NCI-H1092 treated with DMSO at 0.1 percent for 48 hours (cell line): Measurements from ENCODE around the gene SEL1L3.

Experiments
- DNase-seq: peaks from one replicate; lab custom pipeline; 2025; lab: John Stamatoyannopoulos, UW

SEL1L3 gene

GRCh38 chr4:25749150-25749794 lies 113.5 kb downstream of the SEL1L3 start:
- no peak for DNase-seq

GRCh38 chr4:25743971-25744370 lies 118.8 kb downstream of the SEL1L3 start:
- no peak for DNase-seq

DNA sequence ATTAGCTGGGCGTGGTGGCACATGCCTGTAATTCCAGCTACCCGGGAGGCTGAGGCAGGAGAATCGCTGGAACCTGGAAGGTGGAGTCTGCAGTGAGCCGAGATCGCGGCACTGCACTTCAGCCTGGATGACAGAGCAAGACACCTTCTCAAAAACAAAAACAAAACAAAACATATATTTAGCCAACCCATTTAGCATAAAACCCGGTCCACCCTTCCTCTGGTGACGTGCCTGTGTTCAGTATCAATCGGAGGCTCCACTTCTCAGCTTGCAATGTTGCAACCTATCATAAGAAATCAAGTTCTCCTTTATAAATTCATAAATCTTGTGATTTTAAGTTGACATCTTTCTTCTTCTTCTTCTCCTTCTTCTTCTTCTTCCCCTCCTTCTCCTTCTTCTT lies 133.2 kb downstream of the SEL1L3 start:
- DNase-seq = no peak

GRCh38 chr4:25728886-25729285 lies 133.9 kb downstream of the SEL1L3 start:
- no peak for DNase-seq

DNA sequence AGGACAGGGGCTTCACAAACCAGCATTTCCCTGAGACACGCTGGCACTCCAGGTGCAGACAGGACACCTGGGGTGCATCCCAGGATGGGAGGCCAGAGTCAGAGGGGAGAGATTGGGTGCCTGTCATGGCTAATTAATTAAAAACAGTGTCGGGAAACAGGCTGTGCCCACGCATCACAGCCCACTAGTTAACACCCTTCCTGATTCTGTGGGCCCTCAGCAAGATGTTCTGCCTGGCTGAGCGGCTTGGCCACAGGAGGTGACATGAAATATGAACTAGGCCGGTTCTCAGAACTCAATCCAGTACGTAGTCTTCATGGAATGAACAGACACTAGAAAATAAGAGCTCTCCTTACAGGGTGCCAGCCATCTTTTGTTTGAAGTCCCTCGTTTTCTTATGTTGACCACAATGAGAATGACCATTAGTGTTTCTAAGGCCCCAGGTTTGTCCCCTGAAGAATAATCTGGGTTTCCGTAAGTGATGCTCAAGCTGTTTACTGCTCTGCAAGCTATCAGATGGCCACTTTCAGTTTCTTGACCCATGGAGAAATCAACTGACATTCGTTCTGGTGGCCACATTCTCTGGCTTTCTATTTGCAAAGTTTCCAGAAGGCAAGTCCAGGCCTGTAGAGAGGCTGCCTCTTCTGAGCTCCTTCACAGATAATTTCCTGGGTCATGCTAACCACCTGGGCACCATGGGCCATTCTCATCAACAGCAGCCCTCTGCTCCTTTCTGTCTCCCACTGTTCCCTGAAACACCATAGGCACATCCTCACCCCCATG lies 134.9 kb downstream of the SEL1L3 start:
- no peak for DNase-seq

- DNase-seq = no peak
Measured at GRCh38 chr4:25725870-25726269, 136.9 kb downstream of the SEL1L3 start.

- DNase-seq = no peak
Measured at GRCh38 chr4:25723409-25723808, 139.4 kb downstream of the SEL1L3 start.

DNA sequence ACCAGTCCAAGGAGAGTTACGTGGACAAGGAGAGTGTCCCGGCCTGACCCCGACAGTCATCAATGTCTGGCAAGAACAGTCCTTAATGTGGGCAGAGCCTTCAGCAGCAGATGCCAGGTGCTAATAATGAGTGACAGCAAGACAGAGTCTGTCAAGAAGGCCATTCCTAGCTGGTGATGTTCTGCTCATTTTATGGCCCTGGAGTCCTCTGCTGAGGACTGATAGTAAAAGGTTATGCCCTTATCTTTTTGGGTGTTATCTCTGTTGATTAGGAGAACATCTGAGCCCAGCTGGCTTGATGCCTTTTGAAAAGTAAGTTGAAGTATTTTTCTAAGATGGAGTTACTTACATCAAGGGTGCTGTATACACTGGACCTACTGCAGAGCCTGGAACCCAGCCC lies 139.8 kb downstream of the SEL1L3 start:
- DNase-seq = no peak

- DNase-seq = no peak
Measured at GRCh38 chr4:25713812-25714211, 149.0 kb downstream of the SEL1L3 start.

- DNase-seq = no peak
Measured at GRCh38 chr4:25712611-25713010, 150.2 kb downstream of the SEL1L3 start.

DNA sequence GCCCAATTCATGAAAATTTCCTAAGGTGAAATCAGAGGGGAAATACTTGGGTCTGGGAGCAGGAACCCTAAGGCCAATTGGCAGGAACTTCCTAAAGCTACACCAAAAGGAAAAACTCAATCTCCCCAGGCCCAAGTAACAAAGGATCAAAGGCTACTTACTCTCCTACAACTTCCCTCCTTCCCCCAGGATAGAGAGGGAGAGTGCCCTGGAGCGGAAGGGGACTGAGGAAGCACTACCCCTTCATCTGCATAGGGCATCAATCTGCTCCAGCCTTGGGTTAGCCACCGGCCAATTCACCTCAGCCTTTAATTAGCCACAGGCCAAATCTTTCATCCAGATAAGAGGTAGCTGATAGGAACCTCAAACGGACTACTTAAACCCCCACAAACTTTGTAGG lies 152.2 kb downstream of the SEL1L3 start:
- DNase-seq = no peak

DNA sequence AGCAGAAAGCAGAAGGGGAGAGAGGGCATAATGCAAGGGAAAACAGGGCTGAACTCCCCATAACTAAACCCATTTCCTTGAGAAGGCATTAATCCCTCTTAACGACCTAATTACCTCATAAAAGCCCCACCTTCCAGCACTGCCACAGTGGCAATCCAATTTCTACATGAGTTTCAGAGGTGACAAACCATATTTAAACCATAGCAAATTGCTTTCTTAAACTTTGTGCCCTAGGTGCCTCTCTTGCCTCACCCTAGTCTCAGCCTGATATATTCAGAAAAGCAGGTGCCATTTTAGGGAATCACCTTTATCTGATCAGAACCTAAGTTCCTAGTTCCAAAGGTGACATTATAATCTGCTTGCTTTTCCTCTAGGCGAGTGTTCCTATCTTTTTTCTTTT lies 158.3 kb downstream of the SEL1L3 start:
- no peak for DNase-seq

DNA sequence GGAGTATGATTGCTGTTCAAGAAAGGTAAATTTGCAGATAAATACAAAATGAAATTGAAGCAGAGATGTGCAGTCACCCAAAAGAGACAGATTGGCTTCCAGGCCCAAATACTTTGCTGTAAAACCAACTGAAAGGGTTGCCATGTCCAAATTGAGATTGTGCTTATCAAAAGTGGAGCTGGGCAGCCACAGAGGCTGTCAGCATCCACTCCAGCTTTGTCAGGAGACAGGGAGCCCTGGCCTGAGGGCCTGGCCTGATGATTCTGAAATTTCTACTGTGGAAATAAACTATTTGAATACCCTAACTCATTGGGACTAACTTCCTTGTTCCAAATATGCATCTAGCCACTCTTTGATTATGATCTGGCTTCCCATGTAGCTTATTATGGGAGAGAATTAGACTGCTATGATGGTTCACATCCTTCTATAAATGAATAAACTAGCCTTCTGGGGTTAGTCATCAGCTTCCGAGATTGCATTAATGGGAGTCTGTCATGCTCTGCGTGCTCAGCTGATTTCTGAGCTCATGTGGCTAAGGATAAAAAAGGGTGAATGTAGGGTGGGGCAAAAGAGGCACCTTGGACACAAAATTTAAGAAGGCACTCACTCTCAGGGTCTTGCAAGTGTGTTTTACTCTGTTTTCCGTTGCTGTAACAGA lies 158.9 kb downstream of the SEL1L3 start:
- DNase-seq = no peak

DNA sequence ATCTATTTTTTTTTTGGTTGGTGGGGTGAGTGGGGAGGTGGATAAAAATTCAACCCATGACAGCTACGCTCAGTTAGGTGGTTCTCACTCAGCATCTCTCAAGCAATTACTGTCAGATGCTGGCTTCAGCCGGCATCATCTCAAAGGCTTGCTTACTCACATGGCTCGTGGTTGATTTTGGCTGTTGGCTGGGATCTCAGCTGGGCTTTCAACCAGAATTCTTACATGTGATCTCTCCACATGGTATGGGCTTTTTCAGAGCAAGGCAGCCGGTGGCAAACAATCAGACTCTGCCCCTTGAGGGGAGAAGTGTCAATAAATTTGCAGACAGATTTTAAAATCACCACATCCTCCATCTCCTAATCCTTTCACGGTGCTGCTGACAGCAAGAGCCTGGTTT lies 159.9 kb downstream of the SEL1L3 start:
- peak; percentile 78 for DNase-seq

DNA sequence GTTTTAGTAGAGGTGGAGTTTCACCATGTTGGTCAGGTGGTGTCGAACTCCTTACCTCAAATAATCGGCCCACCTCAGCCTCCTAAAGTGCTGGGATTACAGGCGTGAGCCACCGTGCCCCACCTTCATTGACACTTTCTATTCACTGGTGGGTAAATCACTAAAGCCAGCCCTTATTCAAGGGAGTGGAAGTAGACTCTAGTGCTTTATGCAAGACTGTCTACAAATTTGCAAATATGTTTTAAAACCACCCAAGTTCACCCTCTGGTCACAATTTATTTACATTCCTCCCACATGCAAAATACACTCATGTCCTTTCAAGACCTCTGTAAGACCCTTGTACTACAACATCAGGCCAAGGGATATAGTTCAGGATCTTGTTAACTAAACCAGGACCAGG lies 162.1 kb downstream of the SEL1L3 start:
- DNase-seq = no peak

GRCh38 chr4:25697516-25697915 lies 165.3 kb downstream of the SEL1L3 start:
- no peak for DNase-seq
